Activated CD4-positive, CD25-positive, alpha-beta regulatory T cell treated with anti-CD3 and anti-CD28 coated beads, Interleukin-2, amount 50 U/mL, for 16 hours (primary cell): ENCODE results near the gene BNC2.
"Not testable (repeated sequence)": the region's sequence is repeated elsewhere in the genome, so short reads cannot be mapped to it uniquely, and the experiment has no call there.

Experiments used
- DNase-seq: peaks from one replicate; pipeline ENCODE4 v3.0.0-alpha.2; 2020; ENCODE audit warnings: low read depth, low spot score

BNC2 gene

GRCh38 chr9:16543686-16544085 lies 326.8 kb downstream of the BNC2 start:
- no peak for DNase-seq

GRCh38 chr9:16543225-16543624 lies 327.2 kb downstream of the BNC2 start:
- DNase-seq: no peak

- DNase-seq: no peak
These were observed 328.2 kb downstream of the BNC2 start for GRCh38 chr9:16542290-16542689.

- no peak for DNase-seq
These were observed 329.5 kb downstream of the BNC2 start for GRCh38 chr9:16540743-16541613.

- not testable (repeated sequence) for DNase-seq
These were observed 330.8 kb downstream of the BNC2 start for GRCh38 chr9:16539626-16540025.

GRCh38 chr9:16535555-16535954 lies 334.9 kb downstream of the BNC2 start:
- DNase-seq: no peak

GRCh38 chr9:16532681-16533450 lies 337.6 kb downstream of the BNC2 start:
- DNase-seq: no peak

GRCh38 chr9:16532272-16532671 lies 338.2 kb downstream of the BNC2 start:
- no peak for DNase-seq

- no peak for DNase-seq
These were observed 339.5 kb downstream of the BNC2 start for GRCh38 chr9:16530669-16531642.

GRCh38 chr9:16527573-16527972 lies 342.9 kb downstream of the BNC2 start:
- no peak for DNase-seq

- no peak for DNase-seq
These were observed 344.1 kb downstream of the BNC2 start for GRCh38 chr9:16526380-16526779.

GRCh38 chr9:16524823-16525222 lies 345.6 kb downstream of the BNC2 start:
- DNase-seq: no peak

- no peak for DNase-seq
These were observed 346.4 kb downstream of the BNC2 start for GRCh38 chr9:16524078-16524477.

- no peak for DNase-seq
These were observed 348.5 kb downstream of the BNC2 start for GRCh38 chr9:16521868-16522411.

- no peak for DNase-seq
These were observed 351.5 kb downstream of the BNC2 start for GRCh38 chr9:16519001-16519400.

GRCh38 chr9:16516891-16517290 lies 353.6 kb downstream of the BNC2 start:
- DNase-seq: no peak

GRCh38 chr9:16515879-16516301 lies 354.6 kb downstream of the BNC2 start:
- DNase-seq: no peak

- no peak for DNase-seq
These were observed 355.3 kb downstream of the BNC2 start for GRCh38 chr9:16515207-16515606.

- DNase-seq: no peak
These were observed 356.3 kb downstream of the BNC2 start for GRCh38 chr9:16514131-16514530.

- no peak for DNase-seq
These were observed 358.2 kb downstream of the BNC2 start for GRCh38 chr9:16512281-16512680.

GRCh38 chr9:16510482-16510881 lies 360.0 kb downstream of the BNC2 start:
- no peak for DNase-seq
